Left lobe of liver (tissue), 2 donors: ENCODE measurements around the gene PCDHGA2. TPM values are rescaled to one million over a fixed set of nuclear protein-coding genes. Genes with fewer than 3 reads are reported as not detected.
"Not testable (repeated sequence)": the region's sequence is repeated elsewhere in the genome, so short reads cannot be mapped to it uniquely, and the experiment has no call there.

Experiments used
- ATAC-seq: fragments of 200-7000 bp; cut with Tn5 transposase; one replicate; pipeline ENCODE4 v1.9.1; 2020; ENCODE audit warnings: mild to moderate bottlenecking, moderate library complexity
- DNase-seq: peaks from one replicate; pipeline ENCODE4 v3.0.0-alpha.2; 2020; ENCODE audit warnings: low spot score
- total RNA-seq: library from RNA; stranded (reverse); gene quantifications from one replicate; pipeline ENCODE4 v1.2.1, GENCODE V29; 2021
- donor health status: DM: no; HTN: no; CAD: no; lungs with moderate emphysema.
- donor health status: DM: no; HTN: yes; CAD: no.

Gene PCDHGA2
- total RNA-seq, 1 donor from 2014 or later, result 1.1 TPM

DNA sequence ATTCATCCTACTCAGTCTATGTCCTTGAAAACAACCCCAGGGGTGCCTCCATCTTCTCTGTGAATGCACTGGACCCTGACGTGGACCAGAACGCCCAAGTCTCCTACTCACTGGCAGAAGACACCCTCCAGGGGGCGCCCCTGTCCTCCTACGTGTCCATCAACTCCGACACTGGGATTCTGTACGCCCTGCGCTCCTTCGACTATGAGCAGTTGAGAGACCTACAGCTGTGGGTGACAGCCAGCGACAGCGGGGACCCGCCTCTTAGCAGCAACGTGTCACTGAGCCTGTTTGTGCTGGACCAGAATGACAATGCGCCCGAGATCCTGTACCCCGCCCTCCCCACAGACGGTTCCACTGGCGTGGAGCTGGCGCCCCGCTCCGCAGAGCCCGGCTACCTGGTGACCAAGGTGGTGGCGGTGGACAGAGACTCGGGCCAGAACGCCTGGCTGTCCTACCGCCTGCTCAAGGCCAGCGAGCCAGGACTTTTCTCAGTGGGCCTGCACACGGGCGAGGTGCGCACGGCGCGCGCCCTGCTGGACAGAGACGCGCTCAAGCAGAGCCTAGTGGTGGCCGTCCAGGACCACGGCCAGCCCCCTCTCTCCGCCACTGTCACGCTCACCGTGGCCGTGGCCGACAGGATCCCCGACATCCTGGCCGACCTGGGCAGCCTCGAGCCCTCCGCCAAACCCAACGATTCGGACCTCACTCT is 37.0 kb downstream of the PCDHGA2 start:
- not testable (repeated sequence) for ATAC-seq, DNase-seq

- DNase-seq (no peak), ATAC-seq (no peak)
Measured at GRCh38 chr5:141382469-141383294, 44.1 kb downstream of the PCDHGA2 start, which contains the start of gene PCDHGA7. Gene PCDHGA7, plus strand, starts transcription at chr5:141382742. Its CDS starts 158 bp downstream, at chr5:141382900.

DNA sequence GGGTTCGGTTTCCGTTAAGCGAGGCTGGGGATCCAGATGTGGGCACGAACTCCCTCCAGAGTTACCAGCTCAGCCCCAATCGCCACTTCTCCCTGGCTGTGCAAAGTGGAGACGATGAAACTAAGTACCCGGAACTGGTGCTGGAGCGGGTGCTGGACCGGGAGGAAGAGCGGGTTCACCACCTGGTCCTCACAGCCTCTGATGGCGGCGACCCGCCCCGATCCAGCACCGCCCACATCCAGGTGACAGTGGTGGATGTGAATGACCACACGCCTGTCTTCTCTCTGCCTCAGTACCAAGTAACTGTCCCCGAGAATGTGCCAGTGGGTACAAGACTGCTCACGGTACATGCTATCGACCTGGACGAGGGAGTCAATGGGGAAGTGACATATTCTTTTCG is 44.8 kb downstream of the PCDHGA2 start:
- DNase-seq, result no peak
- no peak for ATAC-seq

- no peak for DNase-seq
- no peak for ATAC-seq
Measured at GRCh38 chr5:141384471-141385267, 46.1 kb downstream of the PCDHGA2 start.

GRCh38 chr5:141387557-141388311 is 49.2 kb downstream of the PCDHGA2 start, which contains the start of gene PCDHGB4:
Gene PCDHGB4, plus strand, starts transcription at chr5:141387698. Its CDS starts 187 bp downstream, at chr5:141387885.
- ATAC-seq, result peak; percentile 97

GRCh38 chr5:141388661-141389060 is 50.1 kb downstream of the PCDHGA2 start:
- no peak for ATAC-seq
- no peak for DNase-seq

More at GRCh38 chr5:141387557-141388311, 49.2 kb downstream of the PCDHGA2 start, which contains the start of gene PCDHGB4:
- DNase-seq, result not testable (repeated sequence)

DNA sequence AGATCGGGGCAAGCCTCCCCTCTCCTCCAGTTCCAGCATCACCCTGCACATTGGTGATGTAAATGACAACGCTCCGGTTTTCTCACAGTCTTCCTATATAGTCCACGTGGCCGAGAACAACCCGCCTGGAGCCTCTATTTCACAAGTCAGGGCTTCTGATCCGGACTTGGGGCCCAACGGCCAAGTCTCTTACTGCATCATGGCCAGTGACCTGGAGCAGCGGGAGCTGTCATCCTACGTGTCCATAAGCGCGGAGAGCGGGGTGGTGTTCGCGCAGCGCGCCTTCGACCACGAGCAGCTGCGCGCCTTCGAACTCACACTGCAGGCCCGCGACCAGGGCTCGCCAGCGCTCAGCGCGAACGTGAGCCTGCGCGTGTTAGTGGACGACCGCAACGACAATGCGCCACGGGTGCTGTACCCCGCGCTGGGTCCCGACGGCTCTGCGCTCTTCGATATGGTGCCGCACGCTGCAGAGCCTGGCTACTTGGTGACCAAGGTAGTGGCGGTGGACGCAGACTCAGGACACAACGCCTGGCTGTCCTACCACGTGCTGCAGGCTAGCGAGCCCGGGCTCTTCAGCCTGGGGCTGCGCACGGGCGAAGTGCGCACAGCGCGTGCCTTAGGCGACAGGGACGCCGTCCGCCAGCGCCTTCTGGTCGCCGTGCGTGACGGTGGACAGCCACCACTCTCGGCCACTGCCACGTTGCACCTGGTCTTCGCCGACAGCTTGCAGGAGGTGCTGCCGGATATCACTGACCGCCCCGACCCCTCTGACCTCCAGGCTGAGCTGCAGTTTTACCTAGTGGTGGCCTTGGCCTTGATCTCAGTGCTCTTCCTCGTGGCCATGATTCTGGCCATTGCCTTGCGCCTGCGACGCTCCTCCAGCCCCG is 50.8 kb downstream of the PCDHGA2 start:
- ATAC-seq (no peak), DNase-seq (no peak)

- no peak for ATAC-seq
- DNase-seq, result no peak
Measured at GRCh38 chr5:141392429-141393198, 54.1 kb downstream of the PCDHGA2 start, which contains the start of gene PCDHGA8. Gene PCDHGA8, plus strand, starts transcription at chr5:141392633. Its CDS starts 181 bp downstream, at chr5:141392814.

Other genes with a start within 250 kb of the PCDHGA2 start
- gene PCDHB2, start 244.1 kb upstream of the PCDHGA2 start, total RNA-seq, result 0.08 TPM
- 0.15 TPM for gene PCDHB3, start 238.3 kb upstream of the PCDHGA2 start, total RNA-seq
- 0.35 TPM for gene PCDHB4, start 216.9 kb upstream of the PCDHGA2 start, total RNA-seq
- gene PCDHB5, start 203.6 kb upstream of the PCDHGA2 start, total RNA-seq, result 0.33 TPM
- gene PCDHB6, start 188.7 kb upstream of the PCDHGA2 start, total RNA-seq, result 0.10 TPM
- gene PCDHB7, start 166.1 kb upstream of the PCDHGA2 start, total RNA-seq, result 0.25 TPM
- gene PCDHB8, start 161.0 kb upstream of the PCDHGA2 start, total RNA-seq, result not detected
- gene PCDHB16, start 156.4 kb upstream of the PCDHGA2 start, total RNA-seq, result 0.58 TPM
- gene PCDHB9, start 151.6 kb upstream of the PCDHGA2 start, total RNA-seq, result 0.05 TPM
- gene PCDHB10, start 146.4 kb upstream of the PCDHGA2 start, total RNA-seq, result 0.28 TPM
- gene PCDHB11, start 139.1 kb upstream of the PCDHGA2 start, total RNA-seq, result 0.20 TPM
- 0.28 TPM for gene PCDHB12, start 130.0 kb upstream of the PCDHGA2 start, total RNA-seq
- gene PCDHB13, start 124.8 kb upstream of the PCDHGA2 start, total RNA-seq, result 0.65 TPM
- 0.75 TPM for gene PCDHB14, start 115.4 kb upstream of the PCDHGA2 start, total RNA-seq
- gene PCDHB15, start 93.4 kb upstream of the PCDHGA2 start, total RNA-seq, result 0.38 TPM
- gene SLC25A2, start 34.7 kb upstream of the PCDHGA2 start, total RNA-seq, result 0.25 TPM
- 20.6 TPM for gene TAF7, start 18.0 kb upstream of the PCDHGA2 start, total RNA-seq
- 0.10 TPM for gene PCDHGA1, start 8.2 kb upstream of the PCDHGA2 start, total RNA-seq
- gene PCDHGA3, start 5.1 kb downstream of the PCDHGA2 start, total RNA-seq, result 0.60 TPM
- gene PCDHGB1, start 11.3 kb downstream of the PCDHGA2 start, total RNA-seq, result 0.63 TPM
- 0.53 TPM for gene PCDHGA4, start 16.3 kb downstream of the PCDHGA2 start, total RNA-seq
- gene PCDHGB2, start 21.2 kb downstream of the PCDHGA2 start, total RNA-seq, result 0.81 TPM
- 0.35 TPM for gene PCDHGA5, start 25.4 kb downstream of the PCDHGA2 start, total RNA-seq
- 0.83 TPM for gene PCDHGB3, start 31.5 kb downstream of the PCDHGA2 start, total RNA-seq
- 0.68 TPM for gene PCDHGA6, start 35.1 kb downstream of the PCDHGA2 start, total RNA-seq
- gene PCDHGA7, start 44.0 kb downstream of the PCDHGA2 start, total RNA-seq, result 0.33 TPM
- gene PCDHGB4, start 48.9 kb downstream of the PCDHGA2 start, total RNA-seq, result 2.2 TPM
- gene PCDHGA8, start 53.9 kb downstream of the PCDHGA2 start, total RNA-seq, result 0.35 TPM
- 4.2 TPM for gene PCDHGB5, start 59.2 kb downstream of the PCDHGA2 start, total RNA-seq
- gene PCDHGA9, start 64.0 kb downstream of the PCDHGA2 start, total RNA-seq, result 0.65 TPM
- 2.3 TPM for gene PCDHGB6, start 69.3 kb downstream of the PCDHGA2 start, total RNA-seq
- gene PCDHGA10, start 74.2 kb downstream of the PCDHGA2 start, total RNA-seq, result 2.2 TPM
- 2.0 TPM for gene PCDHGB7, start 78.9 kb downstream of the PCDHGA2 start, total RNA-seq
- 0.68 TPM for gene PCDHGA11, start 82.3 kb downstream of the PCDHGA2 start, total RNA-seq
- gene PCDHGA12, start 91.7 kb downstream of the PCDHGA2 start, total RNA-seq, result 1.0 TPM
- gene PCDHGC3, start 137.2 kb downstream of the PCDHGA2 start, total RNA-seq, result 8.5 TPM
- gene PCDHGC4, start 146.3 kb downstream of the PCDHGA2 start, total RNA-seq, result 0.65 TPM
- gene PCDHGC5, start 150.3 kb downstream of the PCDHGA2 start, total RNA-seq, result 0.40 TPM